HG03521 (cell line): ENCODE results near the gene CCDC87.
"Not testable (repeated sequence)": the region's sequence is repeated elsewhere in the genome, so short reads cannot be mapped to it uniquely, and the experiment has no call there.

Source experiments
- ATAC-seq: cut with Tn5 transposase; IDR thresholded peaks from one replicate; pipeline ENCODE4 v1.9.1; 2021; ENCODE audit warnings: mild to moderate bottlenecking, moderate library complexity; ENCODE audit not compliant: unreplicated experiment

CCDC87 gene

DNA sequence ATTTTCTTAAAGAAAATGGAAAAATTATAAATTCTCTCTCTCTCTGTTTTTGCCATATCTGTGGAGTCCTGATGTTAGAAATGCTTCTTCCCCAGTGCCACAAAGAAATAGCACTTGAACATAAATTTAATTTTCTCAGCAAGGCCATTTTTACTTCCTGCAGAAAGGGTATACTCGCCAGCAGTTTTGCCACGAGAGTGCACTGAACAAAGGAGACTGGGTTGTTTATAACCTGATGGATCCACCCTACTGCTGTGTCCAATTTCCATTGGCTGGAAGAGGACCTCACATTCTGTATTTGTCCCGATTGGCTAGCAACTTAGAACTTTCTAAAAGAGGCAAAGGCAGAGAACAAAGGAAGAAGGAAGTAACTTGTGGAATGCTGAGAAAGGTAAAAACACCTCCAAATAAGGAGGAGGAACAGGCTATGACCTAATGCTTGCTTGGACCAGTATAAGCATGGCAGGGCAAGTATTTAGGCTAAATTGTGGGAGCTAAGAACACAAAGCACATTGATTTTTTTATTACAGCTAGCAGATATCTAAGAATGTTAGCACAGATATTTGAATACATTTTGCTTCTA is 10.2 kb downstream of the CCDC87 start:
- ATAC-seq, result not testable (repeated sequence)

GRCh38 chr11:66581261-66581660 is 11.6 kb downstream of the CCDC87 start:
- no peak for ATAC-seq

DNA sequence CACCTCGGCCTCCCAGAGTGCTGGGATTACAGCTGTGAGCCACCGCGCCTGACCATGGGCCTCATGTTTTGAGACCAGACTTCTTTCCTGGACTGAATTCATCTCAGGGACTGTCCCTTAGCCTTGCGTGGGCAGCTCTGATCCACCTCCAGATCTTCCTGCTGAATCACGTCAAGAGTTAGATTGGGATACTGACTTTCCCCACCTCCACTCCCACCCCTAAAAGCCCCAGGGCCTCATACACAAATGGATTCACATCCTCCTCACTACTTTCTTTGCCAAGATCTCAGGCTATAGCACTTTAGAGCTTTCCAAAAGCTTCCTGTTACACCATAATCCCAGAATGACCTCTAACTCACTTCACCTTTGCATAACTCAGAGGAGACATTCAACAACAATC is 12.1 kb downstream of the CCDC87 start:
- ATAC-seq, result no peak

GRCh38 chr11:66579017-66579606 is 13.8 kb downstream of the CCDC87 start:
- ATAC-seq, result no peak

- ATAC-seq, result no peak
These were observed 22.0 kb downstream of the CCDC87 start for GRCh38 chr11:66570850-66571180.

DNA sequence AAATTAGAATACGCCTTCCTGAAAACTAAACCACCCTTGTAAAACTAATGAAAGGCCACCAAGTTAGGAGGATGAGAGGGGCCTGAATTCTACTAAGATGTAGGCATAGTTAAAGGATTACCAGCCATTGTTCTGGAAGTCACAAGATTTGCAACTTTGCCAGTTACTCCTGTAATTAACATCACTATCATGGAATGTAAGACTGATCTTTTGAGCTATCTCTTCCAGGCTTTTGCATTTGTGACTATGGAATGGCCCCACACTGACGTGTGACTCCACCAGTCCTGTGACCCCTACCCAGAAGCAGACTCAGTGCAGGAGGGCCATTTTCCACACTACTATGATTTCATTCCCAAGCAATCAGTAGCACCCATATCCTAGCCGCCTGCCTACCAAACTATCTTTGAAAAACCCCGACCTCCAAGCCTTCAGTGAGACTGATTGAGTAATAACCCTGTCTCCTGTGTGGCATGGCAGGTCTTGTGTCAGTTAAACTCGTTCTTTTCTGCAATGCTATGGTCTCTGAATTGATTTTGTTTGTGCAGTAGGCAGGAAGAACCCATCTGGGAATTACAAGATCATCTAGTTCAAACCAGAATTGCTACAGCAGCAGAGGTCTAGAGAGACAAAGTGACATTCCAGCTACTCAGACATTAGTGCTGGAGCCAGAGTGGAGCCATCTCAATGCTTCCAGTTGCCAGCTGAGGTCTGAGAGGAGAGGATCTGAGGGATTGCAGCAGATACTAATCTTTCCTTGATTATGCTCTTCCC is 22.6 kb downstream of the CCDC87 start:
- no peak for ATAC-seq

DNA sequence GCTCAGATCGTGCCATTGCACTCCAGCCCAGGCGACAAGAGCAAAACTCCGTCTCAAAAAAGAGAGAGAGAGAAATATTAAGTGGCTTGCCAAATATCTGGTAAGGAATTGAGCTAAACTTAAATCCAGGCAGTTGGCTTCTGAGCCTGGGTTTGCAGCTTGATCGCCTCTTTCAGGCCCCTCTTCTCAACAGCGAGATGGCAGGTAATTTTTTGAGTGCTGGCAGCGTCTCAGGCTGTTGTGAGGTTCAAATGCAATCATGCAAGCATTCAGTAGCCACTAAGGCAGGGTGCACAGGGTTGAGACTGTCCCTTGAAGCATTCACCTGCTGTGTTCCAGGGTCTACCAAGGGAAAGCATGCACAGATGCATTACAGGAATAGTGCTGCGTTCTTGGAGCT is 23.8 kb downstream of the CCDC87 start:
- no peak for ATAC-seq

GRCh38 chr11:66568124-66568916 is 24.5 kb downstream of the CCDC87 start, which contains the start of gene CTSF:
Gene CTSF (minus strand): TSS chr11:66568606. CDS start chr11:66568486, 120 bp downstream.
- ATAC-seq, result peak; percentile 65

DNA sequence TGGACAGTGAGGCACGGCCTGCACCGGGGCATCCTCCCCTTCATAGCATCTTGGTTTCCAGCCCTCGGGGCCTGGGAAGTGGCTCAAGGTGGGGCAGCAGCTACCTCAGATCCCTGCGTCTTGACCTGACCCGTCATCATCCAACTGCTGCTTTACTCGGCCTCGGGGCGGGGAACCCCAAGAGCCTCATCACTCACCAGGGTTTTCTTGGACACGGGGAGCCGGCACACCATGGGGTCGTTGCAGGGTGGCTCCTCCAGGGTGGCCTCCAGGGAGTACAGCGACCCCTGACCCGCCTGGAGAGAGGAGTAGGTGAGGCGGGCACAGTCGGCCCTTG is 25.1 kb downstream of the CCDC87 start:
- ATAC-seq, result no peak

DNA sequence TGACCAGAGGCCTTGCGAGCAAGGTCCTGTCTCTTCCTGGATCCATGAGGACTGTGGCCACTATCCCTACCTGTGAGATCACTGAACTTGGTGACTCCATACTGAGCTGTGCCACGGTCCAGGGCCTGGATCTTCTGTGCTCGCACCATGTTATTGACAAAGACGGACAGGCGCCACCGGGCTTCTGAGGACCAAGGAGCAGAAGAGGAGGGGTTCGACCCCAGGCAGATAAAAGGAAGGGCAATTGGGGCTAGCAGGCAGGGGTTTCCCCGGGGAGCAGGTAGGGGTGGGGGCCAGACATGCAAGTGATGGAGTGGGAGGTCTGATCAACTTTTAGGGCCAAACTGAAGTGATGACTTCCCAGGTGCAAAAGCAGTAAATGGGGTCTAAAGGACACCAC is 26.6 kb downstream of the CCDC87 start:
- ATAC-seq, result no peak

DNA sequence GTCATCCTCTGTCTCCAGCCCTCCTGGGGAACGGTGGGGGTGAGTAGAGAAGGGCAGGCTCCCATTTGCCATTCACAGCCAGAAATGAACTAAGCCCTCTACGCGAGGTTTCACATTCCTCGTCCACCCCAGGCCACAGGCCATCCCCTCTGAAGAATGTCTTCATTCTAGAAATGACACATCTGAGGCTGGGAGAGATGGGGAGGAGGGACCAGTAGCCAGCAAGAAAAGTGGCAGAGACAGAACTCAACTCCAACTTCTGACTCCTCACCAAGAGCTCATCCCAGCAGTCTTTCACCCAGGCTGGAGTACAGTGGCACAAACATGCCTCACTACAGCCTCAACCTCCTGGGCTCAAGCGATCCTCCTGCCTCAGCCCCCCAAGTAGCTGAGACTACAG is 27.9 kb downstream of the CCDC87 start:
- ATAC-seq, result no peak

DNA sequence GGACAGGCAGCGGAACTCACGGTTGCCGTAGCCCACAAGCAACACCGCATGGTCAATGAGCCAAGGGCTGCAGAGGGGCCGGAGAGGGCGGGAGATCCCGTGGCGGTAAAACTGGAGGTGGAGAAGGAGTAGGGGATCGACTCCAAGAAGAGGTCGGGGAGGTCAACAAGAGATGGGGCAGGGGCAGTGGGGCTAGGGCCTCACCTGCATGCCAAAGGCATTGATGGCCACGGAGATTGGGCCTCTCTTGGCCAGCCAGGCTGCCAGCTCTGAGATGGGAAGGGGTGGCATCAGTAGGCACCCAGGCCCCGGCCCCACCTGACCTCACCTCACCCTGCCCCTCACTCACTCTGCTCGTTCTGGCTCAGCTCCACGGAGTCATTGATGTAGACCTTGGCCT is 28.3 kb downstream of the CCDC87 start:
- ATAC-seq, result no peak

- no peak for ATAC-seq
These were observed 29.0 kb downstream of the CCDC87 start for GRCh38 chr11:66563832-66564231.

GRCh38 chr11:66562907-66563583 is 29.8 kb downstream of the CCDC87 start:
- ATAC-seq, result no peak

DNA sequence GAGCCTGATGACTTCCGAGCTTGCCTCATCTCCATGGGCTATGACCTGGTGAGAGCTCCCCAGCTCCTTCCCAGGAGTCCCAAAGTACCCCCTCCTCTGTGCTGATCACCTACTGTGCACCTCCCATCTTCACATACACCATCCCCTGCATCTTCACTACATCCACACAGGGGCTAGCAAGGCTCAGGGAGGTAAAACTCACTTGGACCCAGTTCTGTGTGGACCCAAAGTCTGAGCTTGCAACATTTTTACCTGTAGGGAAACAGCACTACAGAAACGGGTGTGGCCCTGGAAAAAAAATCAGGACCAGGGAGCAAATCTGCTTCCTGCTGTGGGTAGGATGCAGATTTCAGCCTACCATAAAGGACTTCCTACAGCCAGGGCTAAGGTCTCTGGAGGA is 30.6 kb downstream of the CCDC87 start:
- ATAC-seq, result no peak

DNA sequence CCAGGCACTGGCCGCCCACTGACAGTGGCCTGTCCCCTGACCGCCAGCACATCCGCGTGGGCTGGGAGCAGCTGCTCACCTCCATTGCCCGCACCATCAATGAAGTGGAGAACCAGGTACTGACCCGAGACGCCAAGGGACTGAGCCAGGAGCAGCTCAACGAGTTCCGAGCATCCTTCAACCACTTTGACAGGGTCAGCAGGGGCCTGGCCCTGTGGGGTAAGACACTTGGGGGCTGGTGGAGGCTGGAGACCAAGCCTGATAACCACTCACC is 31.0 kb downstream of the CCDC87 start:
- ATAC-seq, result no peak

GRCh38 chr11:66561178-66561974 is 31.5 kb downstream of the CCDC87 start:
- no peak for ATAC-seq

DNA sequence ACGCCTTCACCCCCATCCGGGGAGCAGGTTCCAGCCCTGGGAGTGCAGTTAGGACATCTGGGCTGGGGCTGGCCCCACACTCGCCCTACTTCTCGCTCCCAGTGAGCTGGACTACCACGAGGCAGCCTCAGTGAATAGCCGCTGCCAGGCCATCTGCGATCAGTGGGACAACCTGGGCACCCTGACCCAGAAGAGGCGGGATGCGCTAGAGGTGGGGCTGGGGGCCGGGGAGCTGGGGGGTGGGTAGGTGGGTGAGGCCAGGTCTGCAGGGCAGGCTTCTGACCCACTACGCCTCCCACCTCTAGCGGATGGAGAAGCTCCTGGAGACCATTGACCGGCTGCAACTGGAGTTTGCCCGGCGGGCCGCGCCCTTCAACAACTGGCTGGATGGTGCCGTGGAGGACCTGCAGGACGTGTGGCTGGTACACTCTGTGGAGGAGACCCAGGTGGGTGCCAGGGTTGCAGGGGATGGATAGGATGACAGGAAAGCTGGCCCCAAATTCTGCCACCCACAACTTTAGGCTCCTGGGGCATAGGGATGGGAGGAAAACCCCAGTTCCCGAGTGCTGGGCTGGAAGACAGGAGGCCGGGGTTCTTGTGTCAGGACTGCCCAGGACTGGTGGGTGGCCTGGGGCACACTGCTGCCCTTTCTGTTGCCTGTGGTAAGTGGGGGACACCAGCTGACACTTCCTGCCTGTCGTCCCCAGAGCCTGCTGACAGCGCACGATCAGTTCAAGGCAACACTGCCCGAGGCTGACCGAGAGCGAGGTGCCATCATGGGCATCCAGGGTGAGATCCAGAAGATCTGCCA is 32.8 kb downstream of the CCDC87 start:
- no peak for ATAC-seq

GRCh38 chr11:66559142-66559865 is 33.6 kb downstream of the CCDC87 start:
- ATAC-seq, result no peak
